Measurements from ENCODE around the gene CANT1. TPM values are rescaled to one million over a fixed set of nuclear protein-coding genes. Genes with fewer than 3 reads are reported as not detected.

CANT1 gene
- total and polyA plus RNA-seq, 2 of the 13 experiments (the other 11 are each of a cell fraction or from before 2014, with no cell fraction given) = 34.1 to 42.1 TPM

GRCh38 chr17:79019632-79020584 lies 10.3 kb upstream of the CANT1 start (continued):
- no peak for TF ChIP-seq FOXA1 (IDR thresholded peaks at IDR 0.05)
- 0 out of 2 replicates have a peak, but pooled peaks have one; percentile 22 for TF ChIP-seq FOXA1 (CRISPR knock-in tag; IDR thresholded peaks at IDR 0.05)
- no peak for TF ChIP-seq U2AF2 (IDR thresholded peaks at IDR 0.05; ENCODE audit: low read depth, low read length)
- no peak for TF ChIP-seq ZNF775 (CRISPR knock-in tag; IDR thresholded peaks at IDR 0.05; ENCODE audit: borderline replicate concordance)
- no peak; the same call in 1 of the 2 replicates for TF ChIP-seq ZNF274 (CRISPR knock-in tag; IDR thresholded peaks at IDR 0.05)
- TF ChIP-seq, protein P1, sequence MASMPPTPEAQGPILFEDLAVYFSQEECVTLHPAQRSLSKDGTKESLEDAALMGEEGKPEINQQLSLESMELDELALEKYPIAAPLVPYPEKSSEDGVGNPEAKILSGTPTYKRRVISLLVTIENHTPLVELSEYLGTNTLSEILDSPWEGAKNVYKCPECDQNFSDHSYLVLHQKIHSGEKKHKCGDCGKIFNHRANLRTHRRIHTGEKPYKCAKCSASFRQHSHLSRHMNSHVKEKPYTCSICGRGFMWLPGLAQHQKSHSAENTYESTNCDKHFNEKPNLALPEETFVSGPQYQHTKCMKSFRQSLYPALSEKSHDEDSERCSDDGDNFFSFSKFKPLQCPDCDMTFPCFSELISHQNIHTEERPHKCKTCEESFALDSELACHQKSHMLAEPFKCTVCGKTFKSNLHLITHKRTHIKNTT (CRISPR knock-in tag; IDR thresholded peaks at IDR 0.05) = no peak
- no peak for TF ChIP-seq ZNF644 (CRISPR knock-in tag; IDR thresholded peaks at IDR 0.05; ENCODE audit: low read depth)
- no peak for TF ChIP-seq ZNF235 (CRISPR knock-in tag; IDR thresholded peaks at IDR 0.05; ENCODE audit: borderline replicate concordance)
- TF ChIP-seq, protein P2, sequence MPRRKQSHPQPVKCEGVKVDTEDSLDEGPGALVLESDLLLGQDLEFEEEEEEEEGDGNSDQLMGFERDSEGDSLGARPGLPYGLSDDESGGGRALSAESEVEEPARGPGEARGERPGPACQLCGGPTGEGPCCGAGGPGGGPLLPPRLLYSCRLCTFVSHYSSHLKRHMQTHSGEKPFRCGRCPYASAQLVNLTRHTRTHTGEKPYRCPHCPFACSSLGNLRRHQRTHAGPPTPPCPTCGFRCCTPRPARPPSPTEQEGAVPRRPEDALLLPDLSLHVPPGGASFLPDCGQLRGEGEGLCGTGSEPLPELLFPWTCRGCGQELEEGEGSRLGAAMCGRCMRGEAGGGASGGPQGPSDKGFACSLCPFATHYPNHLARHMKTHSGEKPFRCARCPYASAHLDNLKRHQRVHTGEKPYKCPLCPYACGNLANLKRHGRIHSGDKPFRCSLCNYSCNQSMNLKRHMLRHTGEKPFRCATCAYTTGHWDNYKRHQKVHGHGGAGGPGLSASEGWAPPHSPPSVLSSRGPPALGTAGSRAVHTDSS (CRISPR knock-in tag; conservative IDR thresholded peaks at IDR 0.05) = no peak
- TF ChIP-seq ZNF878 (CRISPR knock-in tag; IDR thresholded peaks at IDR 0.05) = no peak
- TF ChIP-seq, protein P3, sequence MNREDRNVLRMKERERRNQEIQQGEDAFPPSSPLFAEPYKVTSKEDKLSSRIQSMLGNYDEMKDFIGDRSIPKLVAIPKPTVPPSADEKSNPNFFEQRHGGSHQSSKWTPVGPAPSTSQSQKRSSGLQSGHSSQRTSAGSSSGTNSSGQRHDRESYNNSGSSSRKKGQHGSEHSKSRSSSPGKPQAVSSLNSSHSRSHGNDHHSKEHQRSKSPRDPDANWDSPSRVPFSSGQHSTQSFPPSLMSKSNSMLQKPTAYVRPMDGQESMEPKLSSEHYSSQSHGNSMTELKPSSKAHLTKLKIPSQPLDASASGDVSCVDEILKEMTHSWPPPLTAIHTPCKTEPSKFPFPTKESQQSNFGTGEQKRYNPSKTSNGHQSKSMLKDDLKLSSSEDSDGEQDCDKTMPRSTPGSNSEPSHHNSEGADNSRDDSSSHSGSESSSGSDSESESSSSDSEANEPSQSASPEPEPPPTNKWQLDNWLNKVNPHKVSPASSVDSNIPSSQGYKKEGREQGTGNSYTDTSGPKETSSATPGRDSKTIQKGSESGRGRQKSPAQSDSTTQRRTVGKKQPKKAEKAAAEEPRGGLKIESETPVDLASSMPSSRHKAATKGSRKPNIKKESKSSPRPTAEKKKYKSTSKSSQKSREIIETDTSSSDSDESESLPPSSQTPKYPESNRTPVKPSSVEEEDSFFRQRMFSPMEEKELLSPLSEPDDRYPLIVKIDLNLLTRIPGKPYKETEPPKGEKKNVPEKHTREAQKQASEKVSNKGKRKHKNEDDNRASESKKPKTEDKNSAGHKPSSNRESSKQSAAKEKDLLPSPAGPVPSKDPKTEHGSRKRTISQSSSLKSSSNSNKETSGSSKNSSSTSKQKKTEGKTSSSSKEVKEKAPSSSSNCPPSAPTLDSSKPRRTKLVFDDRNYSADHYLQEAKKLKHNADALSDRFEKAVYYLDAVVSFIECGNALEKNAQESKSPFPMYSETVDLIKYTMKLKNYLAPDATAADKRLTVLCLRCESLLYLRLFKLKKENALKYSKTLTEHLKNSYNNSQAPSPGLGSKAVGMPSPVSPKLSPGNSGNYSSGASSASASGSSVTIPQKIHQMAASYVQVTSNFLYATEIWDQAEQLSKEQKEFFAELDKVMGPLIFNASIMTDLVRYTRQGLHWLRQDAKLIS (CRISPR knock-in tag; IDR thresholded peaks at IDR 0.05) = no peak
- no peak for TF ChIP-seq SOX6 (IDR thresholded peaks at IDR 0.05)
- TF ChIP-seq SOX6 (CRISPR knock-in tag; IDR thresholded peaks at IDR 0.05) = 0 out of 2 replicates have a peak, but pooled peaks have one; percentile 25
- TF ChIP-seq TARDBP (CRISPR knock-in tag; IDR thresholded peaks at IDR 0.05) = no peak
- no peak for TF ChIP-seq RBM39 (IDR thresholded peaks at IDR 0.05; ENCODE audit: low read depth, low read length, poor library complexity, severe bottlenecking)
- no peak for TF ChIP-seq BHLHE40 (IDR thresholded peaks at IDR 0.05; ENCODE audit: low read length)
- TF ChIP-seq ELF3 (CRISPR knock-in tag; IDR thresholded peaks at IDR 0.05) = no peak
- no peak for TF ChIP-seq ZNF296 (CRISPR knock-in tag; conservative IDR thresholded peaks at IDR 0.05)
- TF ChIP-seq TOPORS (CRISPR knock-in tag; IDR thresholded peaks at IDR 0.05) = no peak
- TF ChIP-seq ZNF251 (CRISPR knock-in tag; IDR thresholded peaks at IDR 0.05) = no peak
- no peak for TF ChIP-seq SIN3B (IDR thresholded peaks at IDR 0.05; ENCODE audit: low read length)
- no peak for TF ChIP-seq ISX (CRISPR knock-in tag; conservative IDR thresholded peaks at IDR 0.05)
- TF ChIP-seq NRL (CRISPR knock-in tag; IDR thresholded peaks at IDR 0.05; ENCODE audit: borderline replicate concordance) = 0 out of 2 replicates have a peak, but pooled peaks have one; percentile 29
- no peak for TF ChIP-seq ZNF567 (CRISPR knock-in tag; IDR thresholded peaks at IDR 0.05; ENCODE audit: borderline replicate concordance)
- no peak for TF ChIP-seq GTF3A (CRISPR knock-in tag; conservative IDR thresholded peaks at IDR 0.05)
